Measurements from ENCODE around the gene SNRPA.

- TF ChIP-seq USF2 (IDR thresholded peaks at IDR 0.05; ENCODE audit: low read depth, low read length) (no peak), USF2 (CRISPR knock-in tag; IDR thresholded peaks at IDR 0.05; ENCODE audit: borderline replicate concordance) (no peak), NFYB (CRISPR knock-in tag; IDR thresholded peaks at IDR 0.05) (no peak), ZFP37 (CRISPR knock-in tag; IDR thresholded peaks at IDR 0.05; ENCODE audit: borderline replicate concordance) (no peak), ZNF362 (CRISPR knock-in tag; IDR thresholded peaks at IDR 0.05; ENCODE audit: borderline replicate concordance) (no peak)
Measured at GRCh38 chr19:40802300-40803169, 51.5 kb downstream of the SNRPA start.

Data from HepG2 (cell line).